Calu3 (cell line): ENCODE results near the gene FIGN. TPM values are rescaled to one million over a fixed set of nuclear protein-coding genes. Genes with fewer than 3 reads are reported as not detected.

ENCODE experiments used
- BruUV-seq: library from RNA; stranded (reverse); fragments of 400-500 nt; replicated peaks from 2 replicates; lab custom pipeline; 2021; lab: Mats Ljungman, UMichigan
- CTCF ChIA-PET: fragments of 300-600 bp; sonication (Branson Sonifier 250); formaldehyde crosslinking; loops from one replicate; lab custom pipeline; 2022; ENCODE audit warnings: antibody characterized with exemption; lab: Charles Lee
- DNase-seq: peaks from one replicate; pipeline ENCODE4 v3.0.0; 2022
- H3K27ac Mint-ChIP-seq: one replicate; pipeline ENCODE4 v1.8.0; 2022; ENCODE audit warnings: mixed read lengths; ENCODE audit not compliant: unreplicated experiment
- H3K27me3 Mint-ChIP-seq: one replicate; pipeline ENCODE4 v1.8.0; 2022; ENCODE audit warnings: mixed read lengths; ENCODE audit not compliant: unreplicated experiment
- H3K36me3 Mint-ChIP-seq: one replicate; pipeline ENCODE4 v1.8.0; 2022; ENCODE audit warnings: mild to moderate bottlenecking, moderate library complexity, mixed read lengths; ENCODE audit not compliant: insufficient read depth, unreplicated experiment
- H3K4me1 Mint-ChIP-seq: one replicate; pipeline ENCODE4 v1.8.0; 2022; ENCODE audit warnings: mild to moderate bottlenecking, low read depth, mixed read lengths; ENCODE audit not compliant: unreplicated experiment
- H3K4me3 Mint-ChIP-seq: one replicate; pipeline ENCODE4 v1.8.0; 2022; ENCODE audit warnings: mild to moderate bottlenecking, low read depth, moderate library complexity, mixed read lengths; ENCODE audit not compliant: unreplicated experiment
- H3K9me3 Mint-ChIP-seq: one replicate; pipeline ENCODE4 v1.8.0; 2022; ENCODE audit warnings: low read depth, mixed read lengths; ENCODE audit not compliant: unreplicated experiment
- intact Hi-C: fragments of 100-400 bp; cut with micrococcal nuclease; formaldehyde crosslinking; loops from one replicate; pipeline ENCODE4 v1.10.0; 2022; ENCODE audit not compliant: unreplicated experiment
- total RNA-seq: library from RNA; stranded (reverse); gene quantifications from 2 replicates; pipeline ENCODE4 v1.2.3, GENCODE V29; 2022
- TF ChIP-seq, protein P1 (sequence below): fragments of 200-600 bp; IDR thresholded peaks from one replicate; pipeline ENCODE4 v1.8.0; 2022; ENCODE audit warnings: antibody characterized with exemption; ENCODE audit not compliant: unreplicated experiment

Gene FIGN
- total RNA-seq, 1 experiment from 2014 or later: 9.1 TPM

DNA sequence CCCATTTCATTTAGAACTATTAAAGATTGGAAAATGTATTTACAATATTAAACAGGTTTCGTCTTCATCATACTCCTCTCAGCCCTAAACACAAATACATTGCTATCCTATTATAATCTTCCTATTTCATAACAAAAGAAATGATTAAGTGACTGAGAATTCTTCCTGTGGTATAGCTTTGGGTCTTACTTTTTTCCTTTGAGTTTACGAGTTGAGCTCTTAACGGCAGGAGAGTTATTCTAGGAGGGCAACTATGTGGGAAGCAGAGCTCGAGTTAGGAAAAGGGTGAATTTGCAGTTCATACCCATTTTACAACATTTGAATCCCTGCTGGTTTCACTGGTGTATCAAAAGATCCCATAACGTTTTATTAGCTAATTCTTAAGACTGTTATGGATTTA is 105.0 kb downstream of the FIGN start:
- intact Hi-C loops: no loop called here
- TF ChIP-seq, protein P1, sequence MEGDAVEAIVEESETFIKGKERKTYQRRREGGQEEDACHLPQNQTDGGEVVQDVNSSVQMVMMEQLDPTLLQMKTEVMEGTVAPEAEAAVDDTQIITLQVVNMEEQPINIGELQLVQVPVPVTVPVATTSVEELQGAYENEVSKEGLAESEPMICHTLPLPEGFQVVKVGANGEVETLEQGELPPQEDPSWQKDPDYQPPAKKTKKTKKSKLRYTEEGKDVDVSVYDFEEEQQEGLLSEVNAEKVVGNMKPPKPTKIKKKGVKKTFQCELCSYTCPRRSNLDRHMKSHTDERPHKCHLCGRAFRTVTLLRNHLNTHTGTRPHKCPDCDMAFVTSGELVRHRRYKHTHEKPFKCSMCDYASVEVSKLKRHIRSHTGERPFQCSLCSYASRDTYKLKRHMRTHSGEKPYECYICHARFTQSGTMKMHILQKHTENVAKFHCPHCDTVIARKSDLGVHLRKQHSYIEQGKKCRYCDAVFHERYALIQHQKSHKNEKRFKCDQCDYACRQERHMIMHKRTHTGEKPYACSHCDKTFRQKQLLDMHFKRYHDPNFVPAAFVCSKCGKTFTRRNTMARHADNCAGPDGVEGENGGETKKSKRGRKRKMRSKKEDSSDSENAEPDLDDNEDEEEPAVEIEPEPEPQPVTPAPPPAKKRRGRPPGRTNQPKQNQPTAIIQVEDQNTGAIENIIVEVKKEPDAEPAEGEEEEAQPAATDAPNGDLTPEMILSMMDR: no peak
- Mint-ChIP-seq H3K4me3 (no peak overlapping the region), H3K27me3 (no peaks in the 10 kb centered on the region), H3K4me1 (no peaks in the 10 kb centered on the region), H3K27ac (no peak overlapping the region), H3K36me3 (no peaks in the 10 kb centered on the region), H3K9me3 (no peaks in the 10 kb centered on the region)
- no TSS peak for BruUV-seq
- no peak for DNase-seq
- CTCF ChIA-PET: no interaction called here

DNA sequence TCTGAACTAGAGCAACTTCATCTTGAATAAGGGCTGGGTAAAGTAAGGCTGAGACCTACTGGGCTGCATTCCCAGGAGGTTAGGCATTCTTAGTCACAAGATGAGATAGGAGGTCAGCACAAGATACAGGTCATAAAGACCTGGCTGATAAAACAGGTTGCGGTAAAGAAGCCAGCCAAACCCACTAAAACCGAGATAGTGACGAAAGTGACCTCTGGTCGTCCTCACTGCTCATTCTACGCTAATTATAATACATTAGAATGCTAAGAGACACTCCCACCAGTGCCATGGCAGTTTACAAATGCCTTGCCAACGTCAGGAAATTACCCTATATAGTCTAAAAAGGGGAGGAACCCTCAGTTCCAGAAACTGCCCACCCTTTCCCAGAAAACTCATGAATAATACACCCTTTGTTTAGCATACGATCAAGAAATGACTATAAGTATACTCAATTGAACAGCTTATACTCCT is 109.1 kb downstream of the FIGN start:
- H3K27me3 Mint-ChIP-seq: no peaks in the 10 kb centered on the region
- DNase-seq: peak; percentile 17
- CTCF ChIA-PET: interaction anchor here (0.7 kb wide), 1 partner anchor 501 kb away, joined by 3 read pairs; no protein-coding TSS in a partner anchor
- intact Hi-C loops: no loop called here
- no peaks in the 10 kb centered on the region for H3K36me3 Mint-ChIP-seq
- no peak overlapping the region for H3K27ac Mint-ChIP-seq
- H3K4me3 Mint-ChIP-seq: no peak overlapping the region
- no peaks in the 10 kb centered on the region for H3K9me3 Mint-ChIP-seq
- TF ChIP-seq, protein P1: no peak
- BruUV-seq: no TSS peak
- H3K4me1 Mint-ChIP-seq: no peaks in the 10 kb centered on the region

DNA sequence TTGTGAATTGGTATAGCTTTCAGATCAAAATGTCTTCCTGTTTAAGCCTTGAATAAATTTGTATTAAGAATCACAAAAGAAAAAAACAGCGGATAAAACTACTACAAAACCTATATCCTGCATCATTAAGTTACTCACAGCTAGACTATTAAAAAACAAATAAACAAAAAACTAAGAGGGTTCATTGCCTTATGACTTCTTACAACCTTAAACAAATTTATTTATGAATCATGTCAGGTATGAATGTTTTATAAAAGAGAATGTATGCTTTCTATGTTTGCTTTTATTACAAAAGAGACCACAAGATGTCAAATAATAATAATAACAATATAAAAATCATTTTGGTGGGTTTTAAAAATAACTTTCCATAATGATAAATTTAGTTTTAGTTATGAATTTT is 109.6 kb downstream of the FIGN start:
- Mint-ChIP-seq H3K4me3 (no peak overlapping the region), H3K27ac (no peak overlapping the region), H3K36me3 (no peaks in the 10 kb centered on the region), H3K4me1 (no peaks in the 10 kb centered on the region), H3K27me3 (no peaks in the 10 kb centered on the region), H3K9me3 (no peaks in the 10 kb centered on the region)
- intact Hi-C loops: no loop called here
- TF ChIP-seq, protein P1: no peak
- CTCF ChIA-PET: interaction anchor here (0.7 kb wide), 1 partner anchor 501 kb away, joined by 3 read pairs; no protein-coding TSS in a partner anchor
- BruUV-seq: no TSS peak
- no peak for DNase-seq

DNA sequence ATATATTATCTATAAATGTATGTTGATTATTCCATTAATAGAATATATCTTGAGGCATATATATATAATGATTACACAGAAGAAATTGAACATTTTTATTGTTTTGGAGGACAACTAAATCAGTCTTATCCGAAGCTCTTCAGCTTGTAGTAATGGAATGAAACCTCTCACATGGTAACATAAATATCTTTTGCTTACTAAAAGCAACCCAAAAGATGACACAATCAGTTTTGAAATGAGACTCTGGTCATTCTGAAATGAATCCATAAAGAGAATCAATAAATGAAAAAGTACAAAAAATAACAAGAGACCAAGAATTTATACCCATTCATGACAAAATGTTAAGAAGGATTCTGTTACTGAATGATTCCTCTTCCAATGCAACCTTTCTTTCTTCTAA is 110.2 kb downstream of the FIGN start:
- Mint-ChIP-seq H3K4me3 (no peak overlapping the region), H3K27me3 (no peaks in the 10 kb centered on the region), H3K9me3 (no peaks in the 10 kb centered on the region), H3K36me3 (no peaks in the 10 kb centered on the region), H3K27ac (no peak overlapping the region), H3K4me1 (no peaks in the 10 kb centered on the region)
- TF ChIP-seq, protein P1: no peak
- intact Hi-C loops: no loop called here
- no TSS peak for BruUV-seq
- no peak for DNase-seq
- CTCF ChIA-PET: no interaction called here
